SK-N-SH (cell line): ENCODE results near the gene IFNGR1. TPM values are rescaled to one million over a fixed set of nuclear protein-coding genes. Genes with fewer than 3 reads are reported as not detected.

Source experiments
- CTCF ChIA-PET: fragments of 300-600, 350-600 bp; formaldehyde crosslinking; extraction: SDS; loops from one replicate; lab custom pipeline; 2021; lab: Yijun Ruan, JAX
- POLR2A ChIA-PET: fragments of 350-600 bp; sonication (Branson Sonifier 250); formaldehyde crosslinking; extraction: SDS; loops from one replicate; lab custom pipeline; 2020; ENCODE audit warnings: antibody characterized with exemption, inconsistent platforms; lab: Yijun Ruan, JAX
- DNase-seq: peaks from one replicate; pipeline ENCODE4 v3.0.0; 2012
- H2AFZ ChIP-seq: fragments of 200-600 bp; sonication (generic); 2 replicates; pipeline ENCODE4 v1.8.1; 2016; ENCODE audit warnings: antibody characterized with exemption, mild to moderate bottlenecking, low read depth
- H3F3A ChIP-seq: fragments of 200-600 bp; sonication (generic); replicated peaks from 2 replicates; pipeline ENCODE3; 2016; ENCODE audit warnings: antibody characterized with exemption, mild to moderate bottlenecking; ENCODE audit not compliant: insufficient read depth
- H3K27ac ChIP-seq, 2 experiments: fragments of 200-500 bp in 1 of 2; fragments of 200-600 bp in 1 of 2; sonication (Bioruptor generic) in 1 of 2; sonication (generic), shearing (Covaris generic) in 1 of 2; 2 replicates each; pipeline versions ENCODE4 v1.5.1 to v1.6.1; 2014 to 2016; ENCODE audit warnings: low read depth in 2 of 2, inconsistent platforms in 1 of 2, low read length in 1 of 2, mild to moderate bottlenecking in 1 of 2, mixed read lengths in 1 of 2
- H3K27me3 ChIP-seq: fragments of 200-600 bp; sonication (generic), shearing (Covaris generic); 2 replicates; pipeline ENCODE4 v1.6.1; 2016; ENCODE audit warnings: mixed run types; ENCODE audit not compliant: insufficient read depth
- H3K36me3 ChIP-seq, 2 experiments: fragments of 200-500 bp in 1 of 2; fragments of 200-600 bp in 1 of 2; sonication (Bioruptor generic) in 1 of 2; sonication (generic) in 1 of 2; replicated peaks in 1 of 2; 2 replicates each; pipeline versions ENCODE3 to v1.5.1; 2014 to 2016; ENCODE audit warnings: low read length in 1 of 2, mild to moderate bottlenecking in 1 of 2; ENCODE audit not compliant: insufficient read depth in 2 of 2, control insufficient read depth in 1 of 2
- H3K4me1 ChIP-seq, 2 experiments: fragments of 200-500 bp in 1 of 2; fragments of 200-600 bp in 1 of 2; sonication (Bioruptor generic) in 1 of 2; sonication (generic), shearing (Covaris generic) in 1 of 2; 2 replicates each; pipeline versions ENCODE4 v1.5.1 to v1.6.1; 2014 to 2016; ENCODE audit warnings: low read depth in 1 of 2, low read length in 1 of 2, mixed run types in 1 of 2; ENCODE audit not compliant: insufficient read depth in 2 of 2, control insufficient read depth in 1 of 2
- H3K4me2 ChIP-seq: fragments of 200-600 bp; sonication (generic), shearing (Covaris generic); 2 replicates; pipeline ENCODE4 v1.6.1; 2017; ENCODE audit warnings: mixed run types
- H3K4me3 ChIP-seq, 2 experiments: fragments of 200-500 bp in 1 of 2; fragments of 200-600 bp in 1 of 2; sonication (Bioruptor generic) in 1 of 2; sonication (generic), shearing (Covaris generic) in 1 of 2; 2 replicates each; pipeline versions ENCODE4 v1.5.1 to v1.8.1; 2014 to 2016; ENCODE audit warnings: low read depth in 2 of 2, inconsistent platforms in 1 of 2, low read length in 1 of 2, mild to moderate bottlenecking in 1 of 2, mixed read lengths in 1 of 2, moderate library complexity in 1 of 2
- H3K79me2 ChIP-seq: fragments of 200-600 bp; sonication (generic); 2 replicates; pipeline ENCODE4 v1.8.1; 2017; ENCODE audit warnings: mild to moderate bottlenecking; ENCODE audit not compliant: insufficient read depth
- H3K9ac ChIP-seq: fragments of 200-600 bp; sonication (generic); 2 replicates; pipeline ENCODE4 v1.6.1; 2017; ENCODE audit warnings: mixed run types
- H3K9me2 ChIP-seq: fragments of 200-600 bp; sonication (generic); 2 replicates; pipeline ENCODE4 v1.6.1; 2017; ENCODE audit warnings: mixed run types
- H3K9me3 ChIP-seq: fragments of 200-600 bp; sonication (generic); 2 replicates; pipeline ENCODE4 v1.6.1; 2017; ENCODE audit warnings: mixed run types, mild to moderate bottlenecking, moderate library complexity
- H4K20me1 ChIP-seq: fragments of 200-600 bp; sonication (generic); 2 replicates; pipeline ENCODE4 v1.6.1; 2017; ENCODE audit warnings: mild to moderate bottlenecking, mixed run types; ENCODE audit not compliant: insufficient read depth
- CHD2 ChIP-seq: fragments of 150-350 bp; IDR thresholded peaks from 2 replicates; pipeline ENCODE4 v1.6.1; 2018; ENCODE audit warnings: low read length; ENCODE audit not compliant: partially characterized antibody
- EP300 ChIP-seq, 2 experiments: IDR thresholded peaks; 2 replicates each; pipeline versions ENCODE4 v1.4.0 to v1.6.1; 2012; ENCODE audit warnings: borderline replicate concordance in 1 of 2, low read depth in 1 of 2, low read length in 1 of 2
- EZH2phosphoT487 ChIP-seq: fragments of 200-600 bp; sonication (generic); IDR thresholded peaks from 2 replicates; pipeline ENCODE4 v1.6.1; 2017; ENCODE audit warnings: low read depth, mixed run types, mild to moderate bottlenecking, antibody characterized with exemption, moderate library complexity, borderline replicate concordance
- FOSL2 ChIP-seq: IDR thresholded peaks from 2 replicates; pipeline ENCODE4 v1.4.0; 2012; ENCODE audit warnings: low read depth, mild to moderate bottlenecking, moderate library complexity, borderline replicate concordance
- GATA2 ChIP-seq: sonication (generic); formaldehyde crosslinking; IDR thresholded peaks from 2 replicates; pipeline ENCODE4 v1.5.0; 2020; ENCODE audit warnings: mild to moderate bottlenecking, missing genetic modification reagents
- IRF3 ChIP-seq: fragments of 150-350 bp; IDR thresholded peaks from 2 replicates; pipeline ENCODE4 v1.6.1; 2016; ENCODE audit warnings: mild to moderate bottlenecking, low read depth, low read length
- MAX ChIP-seq: IDR thresholded peaks from 2 replicates; pipeline ENCODE4 v1.4.0; 2012; ENCODE audit warnings: low read depth
- MEF2A ChIP-seq: IDR thresholded peaks from 2 replicates; pipeline ENCODE4 v1.4.0; 2012; ENCODE audit warnings: low read depth, borderline replicate concordance
- MXI1 ChIP-seq: IDR thresholded peaks from 2 replicates; pipeline ENCODE4 v1.6.1; 2012; ENCODE audit warnings: mild to moderate bottlenecking, low read depth, low read length, improper control_type of control experiment
- NFIC ChIP-seq: IDR thresholded peaks from 2 replicates; pipeline ENCODE4 v1.4.0; 2012; ENCODE audit warnings: borderline replicate concordance
- PBX3 ChIP-seq: IDR thresholded peaks from 2 replicates; pipeline ENCODE4; 2012
- RAD21 ChIP-seq: IDR thresholded peaks from 2 replicates; pipeline ENCODE4 v1.6.1; 2012; ENCODE audit warnings: mild to moderate bottlenecking, low read length
- RCOR1 ChIP-seq: fragments of 150-350 bp; IDR thresholded peaks from 2 replicates; pipeline ENCODE4 v1.6.1; 2017; ENCODE audit warnings: antibody characterized with exemption, low read length
- RFX5 ChIP-seq: IDR thresholded peaks from 2 replicates; pipeline ENCODE4 v1.6.1; 2012; ENCODE audit warnings: mild to moderate bottlenecking, improper control_type of control experiment, low read length
- SIN3A ChIP-seq: IDR thresholded peaks from 2 replicates; pipeline ENCODE4 v1.6.1; 2012; ENCODE audit warnings: low read depth, mild to moderate bottlenecking, low read length, moderate library complexity, borderline replicate concordance
- SMC3 ChIP-seq: IDR thresholded peaks from 2 replicates; pipeline ENCODE4 v1.6.1; 2012; ENCODE audit warnings: low read depth, low read length, improper control_type of control experiment
- TCF12 ChIP-seq: IDR thresholded peaks from 2 replicates; pipeline ENCODE4 v1.4.0; 2012
- USF2 ChIP-seq: fragments of 150-350 bp; IDR thresholded peaks from 2 replicates; pipeline ENCODE4 v1.6.1; 2017; ENCODE audit warnings: antibody characterized with exemption, low read length, low read depth, borderline replicate concordance
- WGBS: methylation state at CpG from one replicate; pipeline ENCODE4 v1.1.6; 2017; ENCODE audit warnings: low lambda C conversion rate; 5-methylcytosine and 5-hydroxymethylcytosine counted together
- polyA plus RNA-seq, 3 experiments: library from polyadenylated mRNA; depleted of rRNA; stranded (reverse); fragments of >200 nt; gene quantifications; 2 replicates each; pipeline ENCODE4 v1.2.3, GENCODE V29; 2012

IFNGR1 gene
- polyA plus RNA-seq, 1 of the 3 experiments (the other 2 are of a cell fraction): 11.5 TPM

GRCh38 chr6:137181891-137182653 lies 37.1 kb downstream of the IFNGR1 start:
- Histone ChIP-seq H3K27ac (no peak overlapping the region), H2AFZ (no peak overlapping the region), H3K9me3 (0 out of 2 replicates have a peak, but pooled peaks cover 13% of the 10 kb centered on the region), H3K4me3 (no peak overlapping the region), H3K9me2 (no peaks in the 10 kb centered on the region), H3K36me3 (no peaks in the 10 kb centered on the region), H3K79me2 (no peaks in the 10 kb centered on the region), H3F3A (no peaks in the 10 kb centered on the region), H3K27me3 (no peaks in the 10 kb centered on the region), H3K9ac (no peak overlapping the region), H3K4me1 (no peaks in the 10 kb centered on the region), H4K20me1 (no peaks in the 10 kb centered on the region), H3K4me2 (no peak overlapping the region)
- POLR2A ChIA-PET: no interaction called here
- CTCF ChIA-PET: interaction anchor here (1.5 kb wide), 1 partner anchor 88 kb away, joined by 3 read pairs; no protein-coding TSS in a partner anchor
- TF ChIP-seq CHD2 (no peak), EZH2phosphoT487 (no peak), PBX3 (no peak), IRF3 (no peak), FOSL2 (no peak), SMC3 (no peak), TCF12 (no peak), RCOR1 (no peak), USF2 (no peak), NFIC (no peak), MAX (no peak), GATA2 (CRISPR knock-in tag) (no peak), RAD21 (no peak)
- 8% methylated on average over 3 of the region's 3 CpGs for WGBS
- DNase-seq: no peak

- CTCF ChIA-PET: interaction anchor here (1.3 kb wide), 1 partner anchor 84 kb away, joined by 3 read pairs; no protein-coding TSS in a partner anchor
- POLR2A ChIA-PET: no interaction called here
- DNase-seq: no peak
- no peaks in the 10 kb centered on the region for H3K36me3 ChIP-seq
- 29% methylated on average over 1 of the region's 1 CpG for WGBS
- H3K4me1 ChIP-seq: no peaks in the 10 kb centered on the region; a peak in 1 of 4 replicates
- no peaks in the 10 kb centered on the region for H3K79me2 ChIP-seq
- no peak overlapping the region for H2AFZ ChIP-seq
- no peaks in the 10 kb centered on the region for H3F3A ChIP-seq
- H3K4me3 ChIP-seq: no peak overlapping the region
- no peak overlapping the region for H3K9ac ChIP-seq
- no peak overlapping the region for H3K27ac ChIP-seq
- H3K9me3 ChIP-seq: 0 out of 2 replicates have a peak, but pooled peaks cover 1% of the 10 kb centered on the region
- H3K4me2 ChIP-seq: no peak overlapping the region
- H3K27me3 ChIP-seq: no peaks in the 10 kb centered on the region
- H3K9me2 ChIP-seq: no peaks in the 10 kb centered on the region
- H4K20me1 ChIP-seq: no peaks in the 10 kb centered on the region
- no peak for TF ChIP-seq SIN3A
- no peak for TF ChIP-seq SMC3
- TF ChIP-seq MEF2A: no peak
- no peak for TF ChIP-seq MXI1
- no peak for TF ChIP-seq NFIC
- TF ChIP-seq EP300 (IDR thresholded peaks at IDR 0.05; ENCODE audit: borderline replicate concordance in 1 of 2, low read depth in 1 of 2, low read length in 1 of 2): no peak
- no peak for TF ChIP-seq USF2
- TF ChIP-seq MAX: no peak
- no peak for TF ChIP-seq RFX5
These were observed 41.6 kb downstream of the IFNGR1 start for GRCh38 chr6:137177611-137178010.
